DND-41 (cell line): Measurements from ENCODE around the gene OAS2.

Experiments used
- ATAC-seq: fragments of 200-7000 bp; cut with Tn5 transposase; 3 replicates; pipeline ENCODE4 v1.9.1; 2021; ENCODE audit warnings: low read depth; ENCODE audit not compliant: insufficient read depth
- DNase-seq: peaks from one replicate; pipeline ENCODE4 v3.0.0-alpha.2; 2020
- H2AFZ ChIP-seq: 2 replicates; pipeline ENCODE4 v1.6.0; 2012; ENCODE audit warnings: low read depth, low read length
- H3K27ac ChIP-seq: 2 replicates; pipeline ENCODE4 v1.5.1; 2012; ENCODE audit warnings: low read length, inconsistent platforms
- H3K27me3 ChIP-seq: fragments of 200-600 bp; sonication (generic); 2 replicates; pipeline ENCODE4 v1.6.0; 2012; ENCODE audit warnings: low read length, mild to moderate bottlenecking, inconsistent platforms; ENCODE audit not compliant: insufficient read depth, poor library complexity
- H3K36me3 ChIP-seq: 2 replicates; pipeline ENCODE4 v1.5.1; 2012; ENCODE audit warnings: low read length, inconsistent platforms; ENCODE audit not compliant: insufficient read depth
- H3K4me1 ChIP-seq: 2 replicates; pipeline ENCODE4 v1.5.1; 2012; ENCODE audit warnings: mild to moderate bottlenecking, low read length; ENCODE audit not compliant: insufficient read depth
- H3K4me2 ChIP-seq: 2 replicates; pipeline ENCODE4 v1.6.0; 2012; ENCODE audit warnings: mild to moderate bottlenecking, moderate library complexity, low read length, inconsistent platforms; ENCODE audit not compliant: insufficient read depth
- H3K4me3 ChIP-seq, 2 experiments: fragments of 200-600 bp in 1 of 2; shearing (Covaris generic) in 1 of 2; 2 replicates each; pipeline ENCODE4 v1.5.1; 2012 to 2016; ENCODE audit warnings: inconsistent platforms in 2 of 2, low read length in 2 of 2, mild to moderate bottlenecking in 2 of 2, low read depth in 1 of 2, moderate library complexity in 1 of 2
- H3K79me2 ChIP-seq: 2 replicates; pipeline ENCODE4 v1.6.0; 2012; ENCODE audit warnings: low read length, inconsistent platforms; ENCODE audit not compliant: insufficient read depth
- H3K9ac ChIP-seq: 2 replicates; pipeline ENCODE4 v1.6.0; 2012; ENCODE audit warnings: low read depth, mild to moderate bottlenecking, inconsistent platforms, low read length, moderate library complexity
- H3K9me3 ChIP-seq: 2 replicates; pipeline ENCODE4 v1.5.1; 2012; ENCODE audit warnings: low read length, moderate library complexity, mild to moderate bottlenecking, inconsistent platforms; ENCODE audit not compliant: insufficient read depth, severe bottlenecking
- H4K20me1 ChIP-seq: 2 replicates; pipeline ENCODE4 v1.6.0; 2012; ENCODE audit warnings: low read length; ENCODE audit not compliant: insufficient read depth
- CTCF ChIP-seq: IDR thresholded peaks from 2 replicates; pipeline ENCODE4 v1.5.1; 2012; ENCODE audit warnings: borderline replicate concordance, low read length, moderate library complexity, mild to moderate bottlenecking; ENCODE audit not compliant: poor library complexity, severe bottlenecking; ENCODE audit errors: extremely low read depth
- EZH2 ChIP-seq: IDR thresholded peaks from 3 replicates; pipeline ENCODE4 v1.6.1; 2012; ENCODE audit warnings: borderline replicate concordance, low read depth, mild to moderate bottlenecking, moderate library complexity, low read length, inconsistent platforms; ENCODE audit not compliant: severe bottlenecking

The OAS2 gene, protein sequence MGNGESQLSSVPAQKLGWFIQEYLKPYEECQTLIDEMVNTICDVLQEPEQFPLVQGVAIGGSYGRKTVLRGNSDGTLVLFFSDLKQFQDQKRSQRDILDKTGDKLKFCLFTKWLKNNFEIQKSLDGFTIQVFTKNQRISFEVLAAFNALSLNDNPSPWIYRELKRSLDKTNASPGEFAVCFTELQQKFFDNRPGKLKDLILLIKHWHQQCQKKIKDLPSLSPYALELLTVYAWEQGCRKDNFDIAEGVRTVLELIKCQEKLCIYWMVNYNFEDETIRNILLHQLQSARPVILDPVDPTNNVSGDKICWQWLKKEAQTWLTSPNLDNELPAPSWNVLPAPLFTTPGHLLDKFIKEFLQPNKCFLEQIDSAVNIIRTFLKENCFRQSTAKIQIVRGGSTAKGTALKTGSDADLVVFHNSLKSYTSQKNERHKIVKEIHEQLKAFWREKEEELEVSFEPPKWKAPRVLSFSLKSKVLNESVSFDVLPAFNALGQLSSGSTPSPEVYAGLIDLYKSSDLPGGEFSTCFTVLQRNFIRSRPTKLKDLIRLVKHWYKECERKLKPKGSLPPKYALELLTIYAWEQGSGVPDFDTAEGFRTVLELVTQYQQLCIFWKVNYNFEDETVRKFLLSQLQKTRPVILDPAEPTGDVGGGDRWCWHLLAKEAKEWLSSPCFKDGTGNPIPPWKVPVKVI

DNA sequence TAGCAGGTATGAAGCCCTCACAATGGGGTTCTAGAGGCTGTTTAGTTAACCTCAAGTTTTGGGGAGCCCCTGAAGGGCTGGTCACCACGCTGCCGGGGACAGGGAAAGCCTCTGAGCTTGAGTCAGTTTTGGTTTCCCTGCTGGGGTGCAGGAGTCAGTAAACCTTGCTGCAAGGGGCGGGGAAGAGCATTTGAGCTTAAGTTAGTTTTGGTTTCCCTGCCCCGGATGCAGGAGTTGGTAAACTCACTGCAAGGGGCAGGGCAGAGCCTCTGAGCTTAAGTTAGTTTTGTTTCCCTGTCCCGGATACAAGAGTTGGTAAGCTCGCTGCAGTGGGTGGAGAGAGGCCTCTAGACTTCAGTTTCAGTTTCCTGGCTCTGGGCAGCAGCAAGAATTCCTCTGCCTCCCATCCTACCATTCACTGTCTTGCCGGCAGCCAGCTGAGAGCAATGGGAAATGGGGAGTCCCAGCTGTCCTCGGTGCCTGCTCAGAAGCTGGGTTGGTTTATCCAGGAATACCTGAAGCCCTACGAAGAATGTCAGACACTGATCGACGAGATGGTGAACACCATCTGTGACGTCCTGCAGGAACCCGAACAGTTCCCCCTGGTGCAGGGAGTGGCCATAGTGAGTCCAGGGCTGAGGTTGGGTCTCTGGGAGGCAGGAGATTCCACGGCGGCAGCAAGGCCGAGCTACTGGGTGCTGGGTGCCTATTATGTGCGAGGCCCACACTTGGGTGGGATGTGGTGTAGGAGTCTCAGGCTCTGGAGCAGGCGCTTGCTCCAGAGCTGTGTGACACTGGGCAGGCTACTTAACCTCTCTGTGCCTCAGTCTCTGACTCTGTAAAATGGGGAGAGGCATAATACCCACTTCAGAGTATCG, at the start of gene OAS2:
Gene OAS2, plus strand, starts transcription at position 357 of the 878 bp plus-strand sequence. Its CDS starts 90 bp downstream, at position 447.
- no peaks in the 10 kb centered on the region for H3K27me3 ChIP-seq
- H3K4me1 ChIP-seq: peaks cover 40% of the 10 kb centered on the region
- peak; percentile 96 for ATAC-seq
- H2AFZ ChIP-seq: peak within 1 kb of the TSS; percentile 88
- peak within 1 kb of the TSS; percentile 84 for H3K4me2 ChIP-seq
- H3K27ac ChIP-seq: peak within 1 kb of the TSS; percentile 93
- peak within 1 kb of the TSS; percentile 45 to 80 for H3K4me3 ChIP-seq
- H3K9ac ChIP-seq: peak within 1 kb of the TSS; percentile 72
- H3K36me3 ChIP-seq: no peaks in the 10 kb centered on the region
- peaks cover 3% of the 10 kb centered on the region for H3K9me3 ChIP-seq
- H3K79me2 ChIP-seq: peaks cover 25% of the 10 kb centered on the region
- H4K20me1 ChIP-seq: no peaks in the 10 kb centered on the region
- TF ChIP-seq EZH2 (no peak), CTCF (peak; percentile 3)
- DNase-seq: peak; percentile 90

DNA sequence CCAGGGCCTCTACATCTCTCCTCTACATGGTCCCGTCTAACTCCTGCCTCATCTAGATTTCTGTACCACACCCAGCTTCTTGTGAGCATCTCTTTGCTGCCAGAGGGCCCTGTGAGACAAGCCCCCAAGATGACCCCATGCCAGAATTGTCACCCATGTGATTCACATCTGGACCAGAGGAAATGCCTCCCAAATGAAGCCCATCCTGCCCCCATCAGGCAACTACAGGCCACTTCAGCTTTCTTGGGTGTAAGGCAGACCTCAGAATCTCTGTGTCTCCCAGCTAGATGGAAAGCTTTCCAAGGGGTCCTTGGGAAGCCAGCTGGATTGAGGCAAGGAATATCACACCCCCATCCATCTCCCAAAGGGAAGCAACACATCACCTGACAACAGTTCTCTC, 49.3 kb upstream of the OAS2 start:
- Histone ChIP-seq H3K27me3 (no peaks in the 10 kb centered on the region), H3K9ac (no peak overlapping the region), H3K36me3 (no peaks in the 10 kb centered on the region), H3K4me3 (no peak overlapping the region), H3K9me3 (no peaks in the 10 kb centered on the region), H3K4me1 (no peaks in the 10 kb centered on the region), H3K79me2 (no peaks in the 10 kb centered on the region), H4K20me1 (no peaks in the 10 kb centered on the region), H3K4me2 (no peak overlapping the region), H2AFZ (no peak overlapping the region), H3K27ac (no peak overlapping the region)
- ATAC-seq (no peak), DNase-seq (no peak)
- TF ChIP-seq CTCF: no peak
- TF ChIP-seq EZH2: no peak

DNA sequence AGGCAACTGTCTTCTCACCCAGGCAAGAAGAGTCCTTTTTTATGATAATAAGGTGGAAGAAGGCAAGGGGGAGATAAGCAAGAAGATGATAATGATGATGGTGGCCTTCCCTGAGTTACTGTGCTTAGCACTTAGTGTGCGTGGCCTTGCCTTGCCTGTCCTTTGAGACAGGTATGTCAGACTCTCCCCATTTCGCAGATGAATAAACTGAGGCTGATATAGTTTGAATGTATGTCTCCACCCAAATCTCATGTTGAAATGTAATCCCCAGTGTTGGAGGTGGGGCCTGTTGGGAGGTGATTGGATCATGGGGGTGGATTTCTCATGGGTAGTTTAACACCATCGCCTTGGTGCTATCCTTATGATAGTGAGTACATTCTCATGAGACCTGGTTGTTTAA, 48.6 kb upstream of the OAS2 start:
- Histone ChIP-seq H3K9me3 (no peaks in the 10 kb centered on the region), H3K36me3 (no peaks in the 10 kb centered on the region), H3K79me2 (no peaks in the 10 kb centered on the region), H4K20me1 (no peaks in the 10 kb centered on the region), H3K9ac (no peak overlapping the region), H3K4me2 (no peak overlapping the region), H2AFZ (no peak overlapping the region), H3K4me3 (no peak overlapping the region), H3K27ac (no peak overlapping the region), H3K27me3 (no peaks in the 10 kb centered on the region), H3K4me1 (no peaks in the 10 kb centered on the region)
- DNase-seq: no peak
- no peak for TF ChIP-seq CTCF
- no peak for TF ChIP-seq EZH2
- no peak for ATAC-seq
